HG03108 (cell line): Measurements from ENCODE around the gene HIVEP3.
A peak's percentile ranks its signal among the peaks of the same experiment; 100 is the strongest.

ENCODE experiments used
- ATAC-seq: cut with Tn5 transposase; IDR thresholded peaks from one replicate; pipeline ENCODE4 v1.9.1; 2021; ENCODE audit warnings: moderate library complexity; ENCODE audit not compliant: unreplicated experiment

Gene HIVEP3

DNA sequence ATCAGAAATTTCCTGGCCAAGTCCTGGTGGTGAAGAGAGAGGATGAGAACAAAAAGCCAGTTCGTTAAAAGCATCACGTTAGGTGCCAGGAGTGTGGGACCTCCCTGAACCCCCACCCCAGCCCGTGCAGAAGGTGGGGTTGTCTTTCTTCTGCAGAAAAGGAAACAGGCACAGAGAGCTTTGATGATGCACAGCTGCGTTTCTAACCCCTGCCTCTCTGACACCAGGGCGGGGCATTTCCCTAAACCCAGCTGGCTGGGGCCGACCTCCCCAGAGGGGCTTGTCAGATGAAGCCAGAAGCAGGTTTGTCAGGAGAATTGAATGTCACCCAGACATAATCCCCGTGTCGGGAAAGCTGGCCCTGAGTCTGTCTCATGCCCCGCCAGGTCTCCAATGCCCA is 244.9 kb downstream of the HIVEP3 start:
- ATAC-seq = peak; percentile 36

DNA sequence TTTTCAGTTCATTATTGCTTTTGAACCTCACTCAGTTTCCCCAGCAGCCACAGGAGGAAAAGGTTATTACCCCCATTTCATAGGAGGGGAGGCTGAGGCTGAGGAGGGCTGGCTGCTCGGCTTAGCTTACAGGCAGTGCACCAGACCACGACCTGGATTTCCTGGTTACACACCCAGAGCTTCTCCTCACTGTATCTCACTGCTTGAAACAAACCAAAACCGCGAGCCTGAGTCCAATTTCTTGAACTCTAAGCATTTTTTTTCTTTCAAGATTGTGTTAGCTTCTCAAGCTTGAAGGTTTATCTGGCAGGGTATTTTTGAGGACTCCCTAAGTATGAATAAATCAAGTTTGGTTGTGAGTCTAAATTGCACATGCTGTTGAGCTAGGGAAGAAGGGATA is 245.3 kb downstream of the HIVEP3 start:
- peak; percentile 78 for ATAC-seq

DNA sequence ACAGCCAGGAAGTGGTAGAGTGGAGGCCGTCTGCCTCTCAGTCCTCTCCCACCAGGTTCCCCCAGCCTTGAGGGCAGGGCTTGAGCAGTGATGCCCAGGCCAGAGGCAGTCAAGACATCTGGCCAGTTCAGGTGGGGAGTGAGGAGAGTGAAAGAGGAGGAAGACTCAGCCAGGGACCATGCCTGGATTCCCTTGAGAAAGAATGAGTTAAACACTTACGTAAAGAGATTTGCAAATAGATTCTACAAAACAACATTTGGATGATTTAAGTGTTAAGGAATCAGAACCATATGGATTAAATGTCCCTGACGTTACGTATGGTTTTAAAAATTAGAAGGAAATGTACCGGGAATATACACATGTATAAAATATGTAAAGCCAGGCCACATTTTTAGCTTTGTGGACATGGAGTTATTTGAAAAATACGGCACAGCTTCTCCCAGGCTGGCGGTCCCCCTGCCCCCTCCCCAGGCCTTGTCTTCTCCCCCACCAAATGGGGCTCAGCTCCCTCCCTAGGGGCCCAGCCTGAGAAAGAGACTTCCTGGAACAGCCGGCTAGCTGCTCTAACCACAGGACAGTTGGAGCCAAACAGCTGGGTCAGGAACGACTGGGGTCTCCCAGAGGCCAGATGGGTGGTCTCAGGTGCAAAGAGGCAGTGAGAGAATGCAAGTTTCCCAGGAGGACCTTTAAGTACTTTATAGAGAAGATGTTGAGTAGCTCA is 245.9 kb downstream of the HIVEP3 start:
- no peak for ATAC-seq

DNA sequence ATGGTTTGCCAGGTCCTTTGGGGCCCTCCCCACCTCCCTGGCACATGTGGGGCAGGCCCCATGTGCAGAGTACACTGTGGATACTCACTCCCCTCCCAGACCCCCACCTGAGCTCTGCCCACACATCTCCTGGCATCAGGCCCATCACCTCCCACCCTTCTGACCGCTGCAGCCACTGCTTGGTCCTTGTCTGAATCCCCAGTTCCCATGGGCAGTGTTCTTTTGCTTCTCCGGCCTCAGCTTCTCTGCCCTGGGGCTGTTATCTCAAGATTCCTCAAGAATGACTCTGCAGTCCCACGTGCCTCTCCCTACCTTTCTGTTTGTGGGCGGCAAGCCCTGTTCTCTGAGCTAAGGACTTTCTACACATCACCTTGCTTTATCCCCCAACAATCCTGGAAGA is 246.5 kb downstream of the HIVEP3 start:
- no peak for ATAC-seq

DNA sequence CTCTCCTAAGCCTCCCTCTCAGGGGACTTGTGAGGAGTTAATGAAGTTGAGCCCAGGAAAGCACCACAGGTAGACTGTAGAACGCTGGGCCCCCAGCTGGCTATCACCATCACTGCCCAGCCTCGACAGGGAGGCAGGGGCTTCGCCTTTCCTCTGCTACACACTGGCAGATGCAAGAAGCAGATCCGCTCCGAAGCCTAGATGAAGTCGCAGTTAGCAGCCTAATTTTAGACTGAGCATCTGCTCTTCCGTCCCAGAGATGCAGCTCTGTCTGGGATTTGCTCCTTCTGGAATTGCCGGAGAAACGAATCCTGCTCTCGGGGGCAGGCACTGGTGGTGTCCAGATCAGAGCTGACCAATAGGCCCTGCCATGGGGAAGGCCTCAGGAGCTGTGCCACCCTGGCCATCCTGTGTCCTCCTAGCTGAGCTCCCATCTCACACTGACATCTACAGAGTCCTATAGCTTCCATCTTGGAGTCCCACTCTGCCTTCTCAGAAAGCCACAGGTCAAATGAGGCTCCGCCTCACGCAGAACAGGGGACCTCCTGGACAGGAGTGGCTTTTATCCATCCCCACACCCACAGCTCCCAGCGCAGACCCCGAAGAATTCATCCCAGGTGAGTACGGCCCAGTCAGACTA is 247.5 kb downstream of the HIVEP3 start:
- ATAC-seq = no peak

DNA sequence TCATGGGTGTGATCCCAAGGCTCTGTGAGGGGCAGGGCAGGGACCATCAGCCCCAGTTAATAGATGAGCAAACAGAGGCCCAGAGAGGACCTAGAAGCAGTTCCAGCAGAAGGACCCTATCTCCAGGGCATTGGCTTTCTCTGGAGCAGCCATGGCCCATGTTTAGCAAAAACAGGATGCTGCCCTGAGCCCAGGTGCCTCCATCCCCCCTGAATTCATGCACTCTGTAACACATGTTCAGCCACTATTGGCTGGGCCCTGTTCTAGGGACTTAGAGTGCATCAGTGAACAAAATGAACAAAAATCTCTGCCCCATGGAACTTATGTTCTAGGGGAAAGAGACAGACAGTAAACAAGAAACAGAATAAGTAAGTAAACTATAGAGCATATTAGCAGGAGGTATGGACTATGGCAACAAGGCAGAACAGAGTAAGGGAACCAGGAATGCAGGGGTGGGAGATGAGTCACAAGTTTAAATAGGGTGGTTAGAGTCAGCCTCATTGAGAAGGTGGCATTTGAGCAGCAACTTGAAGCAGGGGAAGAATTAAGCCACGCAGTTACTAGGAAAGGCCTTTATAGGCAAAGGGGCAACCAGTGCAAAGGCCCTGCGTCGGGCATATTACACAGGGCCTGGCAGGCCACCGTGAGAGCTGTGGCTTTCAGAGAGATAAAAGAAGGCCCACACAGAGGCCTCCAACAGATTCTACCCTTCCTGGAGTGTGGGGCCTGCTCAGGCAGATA is 248.3 kb downstream of the HIVEP3 start:
- no peak for ATAC-seq

DNA sequence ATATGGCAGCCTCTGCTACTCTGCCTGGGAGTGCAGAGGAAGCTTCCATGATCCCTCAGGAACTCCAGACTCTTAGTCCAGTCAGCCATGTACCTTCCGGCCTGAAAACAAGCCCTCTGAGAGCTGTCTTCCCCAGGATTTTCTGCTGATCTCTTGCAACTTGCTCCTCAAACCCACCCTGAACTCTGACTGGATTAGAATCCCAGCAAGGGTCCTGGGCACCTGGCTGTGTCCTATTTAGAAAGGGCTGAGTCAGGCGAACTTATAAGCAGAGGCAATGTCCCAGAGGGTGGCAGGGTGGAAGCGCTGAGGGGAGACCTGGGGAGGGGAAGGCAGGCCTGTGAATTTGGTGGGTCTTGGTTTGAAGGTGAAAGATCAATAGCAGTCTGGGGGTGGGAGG is 249.8 kb downstream of the HIVEP3 start:
- ATAC-seq = no peak

DNA sequence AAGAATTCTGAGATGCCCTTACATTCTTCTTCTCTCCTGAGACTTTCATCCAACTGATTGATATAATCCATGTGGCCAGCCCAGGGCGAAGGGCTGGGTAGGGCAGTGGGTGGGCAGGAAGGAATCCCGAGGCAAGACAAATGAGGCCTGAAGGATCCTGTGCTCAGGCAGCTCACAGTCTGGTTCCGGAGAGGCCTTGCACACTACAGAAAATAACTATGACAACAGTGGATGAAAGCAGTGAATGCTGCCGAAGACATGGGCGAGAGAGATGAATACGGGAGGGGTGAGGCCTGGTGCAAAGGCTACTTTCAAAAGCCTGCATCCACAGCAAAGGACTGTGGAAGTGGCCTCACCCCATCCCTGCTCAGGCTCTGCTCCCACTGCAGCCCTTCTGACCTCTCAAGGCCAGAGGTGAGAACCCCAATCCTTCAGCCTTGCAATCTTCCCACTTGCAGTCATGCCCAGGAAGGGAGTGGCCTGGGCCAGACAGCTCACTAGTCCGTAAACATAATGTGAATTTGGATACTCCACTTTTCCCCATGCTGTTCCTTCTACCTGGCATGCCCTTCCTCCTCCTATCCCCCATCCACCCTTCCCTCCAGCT is 250.6 kb downstream of the HIVEP3 start:
- no peak for ATAC-seq

DNA sequence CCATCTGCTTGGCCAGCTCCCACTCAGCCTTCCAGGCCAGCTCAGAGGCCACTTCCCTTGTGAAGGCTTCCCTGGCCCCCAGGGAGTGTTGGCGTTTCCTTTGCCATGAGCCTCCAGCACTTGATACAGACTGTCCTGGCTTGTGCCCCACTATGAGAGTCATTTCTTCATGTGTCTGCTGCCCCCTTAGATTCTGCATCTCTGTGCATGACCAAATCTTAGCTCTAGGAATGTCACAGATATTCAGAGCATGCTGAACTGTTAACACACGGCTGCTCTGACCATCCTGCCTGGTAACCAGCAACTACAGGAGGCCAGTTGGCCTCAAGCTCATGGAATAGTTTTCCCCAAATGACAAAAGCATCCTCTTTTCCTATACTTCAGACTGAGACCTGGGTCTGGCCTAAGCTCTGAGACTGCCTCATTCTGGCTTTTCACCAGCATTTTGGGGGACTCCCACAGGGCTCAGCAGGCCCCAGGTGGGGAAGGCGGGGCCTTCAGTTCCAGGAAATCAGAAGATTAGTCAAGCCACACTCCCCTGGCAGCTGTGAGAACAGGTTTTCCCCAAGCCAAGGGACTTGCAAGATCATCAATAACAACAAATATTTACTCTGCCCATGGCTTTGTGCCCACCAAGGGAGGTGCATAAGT is 251.6 kb downstream of the HIVEP3 start:
- ATAC-seq = peak; percentile 70

DNA sequence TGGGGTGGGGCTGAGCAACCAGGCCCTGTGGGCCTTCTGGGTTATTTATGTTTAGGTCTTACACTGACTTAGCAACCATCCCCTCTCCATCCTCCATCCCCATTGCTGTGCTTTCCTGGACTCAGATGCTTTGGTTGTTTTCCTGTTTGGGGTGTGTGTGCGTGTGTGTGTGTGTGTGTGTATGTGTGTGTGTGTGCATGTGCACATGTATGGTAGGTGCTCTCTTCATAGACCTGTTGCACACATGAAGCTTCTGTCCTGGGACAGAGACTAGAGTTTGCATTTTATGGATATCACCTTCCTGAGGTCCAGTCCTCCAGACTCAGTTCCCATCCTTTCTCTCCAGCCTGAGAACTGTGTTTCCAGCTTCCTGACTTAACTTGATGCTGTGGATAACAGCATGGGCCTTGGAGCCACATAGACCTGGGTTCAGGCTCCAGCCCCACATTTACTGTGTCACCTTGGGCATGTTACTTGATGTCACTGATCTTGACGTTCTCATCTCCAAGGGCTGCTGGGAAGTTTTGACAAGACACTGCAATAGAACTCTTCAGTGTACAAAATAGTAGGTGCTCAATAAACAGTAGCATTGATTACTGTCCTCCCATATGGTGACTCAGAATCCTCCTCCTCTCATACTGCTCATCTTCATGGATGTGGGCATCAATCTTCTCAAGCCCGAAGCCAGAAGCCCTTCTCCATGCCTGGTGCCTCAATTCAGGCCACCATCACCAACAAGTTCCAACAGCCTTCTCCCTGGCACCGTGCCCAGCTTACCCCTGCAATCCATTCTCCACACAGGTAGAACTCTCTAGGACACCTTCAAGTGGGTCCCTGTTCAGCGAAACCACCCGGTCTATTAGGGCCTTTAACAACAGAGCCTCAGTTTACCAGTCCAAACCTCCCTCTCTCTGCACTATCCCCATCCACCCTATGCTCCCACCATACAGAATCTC is 252.5 kb downstream of the HIVEP3 start:
- no peak for ATAC-seq

DNA sequence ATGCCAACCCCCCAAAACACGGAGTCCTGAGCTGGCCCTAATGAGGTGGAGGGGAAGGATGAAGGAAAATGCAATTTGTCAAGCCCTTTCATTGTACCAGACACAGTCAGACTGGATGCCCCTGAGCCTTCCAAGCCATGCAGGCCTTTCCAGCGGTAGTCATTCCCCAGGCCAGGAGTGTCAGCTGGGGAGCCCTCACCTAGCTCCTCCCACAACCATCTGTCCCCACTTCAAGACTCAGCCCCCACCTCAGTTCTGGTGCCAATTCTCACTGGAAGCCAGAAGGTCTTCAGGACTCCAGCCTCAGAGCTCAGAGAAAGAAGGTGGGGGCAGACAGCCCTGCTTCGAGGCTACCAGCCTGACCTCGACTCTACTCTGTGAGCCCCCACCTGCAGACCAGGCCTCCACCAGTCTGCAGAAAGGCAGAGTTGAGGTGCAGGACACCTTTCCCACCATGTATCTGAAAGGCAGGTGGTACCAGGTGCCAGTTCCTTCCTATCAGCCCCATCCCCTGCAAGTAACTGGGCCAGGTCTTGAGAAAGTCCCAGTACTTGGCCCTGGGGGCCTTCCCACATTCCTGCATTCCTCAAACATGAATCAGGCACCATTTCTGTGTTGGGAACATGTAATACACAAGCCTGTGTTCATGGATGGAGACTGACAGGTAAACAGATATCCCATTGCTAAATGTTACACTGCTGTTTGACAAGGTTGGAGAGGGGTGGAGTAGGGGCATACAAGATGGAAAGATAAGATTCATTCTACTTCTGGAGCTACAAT is 253.7 kb downstream of the HIVEP3 start:
- no peak for ATAC-seq

DNA sequence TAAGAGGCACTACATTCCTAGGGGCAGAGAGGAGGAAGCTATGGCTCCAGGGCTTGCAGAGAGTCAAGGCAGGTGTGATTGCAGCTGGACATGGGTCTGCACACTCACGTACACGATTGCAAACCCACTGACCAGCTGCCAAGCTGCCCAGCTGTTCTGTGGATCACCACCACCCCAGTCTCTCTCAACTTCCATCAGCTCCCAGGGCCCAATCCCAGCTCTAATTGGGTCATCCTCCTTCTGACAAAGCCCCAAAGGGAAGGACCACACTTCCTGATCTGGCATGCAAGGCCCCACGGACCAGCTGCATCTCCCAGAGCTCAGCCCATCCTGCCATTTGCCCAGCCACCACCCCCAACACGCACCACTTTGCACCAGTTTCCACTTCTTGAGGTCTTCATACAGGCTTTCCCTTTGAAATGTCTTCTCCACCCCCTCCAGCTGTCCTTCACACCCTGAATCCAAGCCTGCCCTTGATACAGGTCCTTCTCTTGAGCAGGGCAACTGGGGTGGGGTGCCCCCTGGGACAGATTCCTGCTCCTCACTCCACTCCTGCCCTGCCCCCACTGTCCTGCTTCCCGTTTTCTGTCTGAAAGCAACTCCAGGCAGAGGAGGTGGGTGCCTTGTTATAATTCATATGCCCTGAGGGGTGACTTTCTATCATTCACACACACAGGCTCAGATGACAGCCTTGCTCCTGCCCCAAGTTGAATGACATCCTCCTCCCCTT is 254.9 kb downstream of the HIVEP3 start:
- ATAC-seq = no peak

DNA sequence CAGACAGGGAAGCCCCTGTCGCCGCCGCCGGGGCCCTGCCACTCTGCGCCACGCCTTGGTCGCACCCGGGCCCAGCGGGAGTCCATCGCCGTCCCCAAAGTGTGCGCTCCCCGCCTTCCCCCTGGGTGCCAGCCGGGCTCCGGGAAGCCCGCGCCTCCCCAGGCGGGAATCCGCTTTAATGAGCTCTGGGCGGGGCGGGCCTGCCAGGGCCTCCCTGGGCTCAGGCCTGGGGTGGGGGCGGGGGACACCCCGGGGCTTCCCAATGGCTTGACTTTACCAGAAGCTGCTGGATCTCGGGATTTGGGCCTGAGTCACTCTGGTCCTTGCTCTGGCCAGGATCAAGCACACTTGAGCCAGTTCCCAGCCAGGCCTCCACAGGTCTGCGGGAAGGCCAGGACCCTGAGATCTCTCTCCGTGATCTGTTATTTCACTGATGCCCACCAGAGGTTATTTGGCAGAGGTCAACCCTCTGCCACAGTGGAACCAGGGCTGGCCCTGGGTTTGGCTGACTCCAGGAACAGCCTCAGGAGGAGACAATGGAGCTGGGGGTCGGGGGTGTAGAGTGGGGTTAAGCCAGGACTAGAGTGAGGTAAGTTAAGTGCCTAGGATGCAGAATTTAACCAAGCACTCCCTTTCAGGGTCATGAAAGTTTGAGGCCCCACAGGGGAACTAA is 255.8 kb downstream of the HIVEP3 start:
- ATAC-seq = no peak

DNA sequence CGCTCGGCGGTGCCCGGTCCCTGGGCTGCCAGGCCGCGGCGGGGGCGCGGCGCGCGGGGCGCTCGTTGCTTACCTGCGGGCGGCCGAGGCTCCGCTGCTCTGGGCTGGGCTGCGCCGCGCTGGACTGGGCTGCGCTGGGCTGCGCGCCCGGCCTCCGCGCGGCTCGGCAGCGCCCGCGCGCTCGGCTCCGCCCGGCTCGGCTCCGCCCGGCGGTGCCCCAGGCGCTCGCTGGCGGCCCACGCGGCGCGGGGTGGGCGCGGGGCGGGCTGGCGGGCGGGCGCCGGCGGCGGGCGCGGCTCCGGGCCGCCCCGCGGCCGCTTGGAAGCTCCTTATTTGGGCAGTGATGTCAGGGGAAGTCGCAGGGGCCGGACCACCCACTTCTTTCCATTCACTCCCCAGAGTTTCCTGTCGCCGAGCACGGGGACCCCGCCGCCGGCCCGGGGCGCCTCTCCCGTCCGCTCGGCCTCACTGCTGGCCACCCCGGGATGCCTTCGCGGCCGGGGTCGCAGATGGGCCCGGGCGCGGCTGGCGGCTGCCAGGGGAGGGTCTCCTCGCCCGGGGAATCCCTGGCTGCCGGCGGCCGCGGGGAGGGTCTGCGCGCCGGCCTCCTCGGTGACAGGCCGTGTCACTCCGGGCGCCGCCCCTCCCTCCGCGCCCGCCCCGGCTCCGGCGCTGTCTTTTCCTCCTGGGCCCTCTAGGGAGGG is 256.5 kb downstream of the HIVEP3 start:
- ATAC-seq = peak; percentile 45

DNA sequence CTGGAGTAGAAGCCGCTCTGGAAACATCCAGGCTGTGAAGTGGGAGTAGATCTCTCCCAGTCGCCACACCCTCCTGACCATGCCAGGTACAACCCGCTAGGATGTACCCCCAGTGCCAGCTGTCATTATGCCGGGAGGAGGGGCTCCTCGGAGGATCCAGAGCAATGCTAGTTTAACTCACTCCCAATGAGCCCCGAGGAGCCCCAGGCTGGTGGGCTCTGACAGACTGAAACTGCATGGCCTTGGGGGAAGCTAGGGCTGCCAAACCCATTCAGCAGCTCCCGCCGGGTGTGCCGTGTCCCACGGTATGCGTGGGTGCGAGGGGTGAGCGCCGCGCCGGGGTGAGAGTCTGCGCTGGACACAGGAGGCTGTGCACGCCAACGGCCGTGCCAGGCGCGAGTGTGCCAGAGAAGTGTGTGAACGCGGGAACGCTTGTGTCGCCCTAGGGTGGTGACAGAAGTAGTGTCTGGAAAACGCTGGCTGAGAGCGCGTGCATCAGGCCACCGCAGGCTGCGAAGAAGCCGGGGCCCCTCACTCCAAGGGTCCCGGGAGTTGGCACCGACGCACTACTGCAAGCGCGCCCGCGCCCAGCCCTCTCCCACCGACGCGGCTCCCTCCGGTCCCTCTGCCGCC is 257.2 kb downstream of the HIVEP3 start:
- ATAC-seq = peak; percentile 13

DNA sequence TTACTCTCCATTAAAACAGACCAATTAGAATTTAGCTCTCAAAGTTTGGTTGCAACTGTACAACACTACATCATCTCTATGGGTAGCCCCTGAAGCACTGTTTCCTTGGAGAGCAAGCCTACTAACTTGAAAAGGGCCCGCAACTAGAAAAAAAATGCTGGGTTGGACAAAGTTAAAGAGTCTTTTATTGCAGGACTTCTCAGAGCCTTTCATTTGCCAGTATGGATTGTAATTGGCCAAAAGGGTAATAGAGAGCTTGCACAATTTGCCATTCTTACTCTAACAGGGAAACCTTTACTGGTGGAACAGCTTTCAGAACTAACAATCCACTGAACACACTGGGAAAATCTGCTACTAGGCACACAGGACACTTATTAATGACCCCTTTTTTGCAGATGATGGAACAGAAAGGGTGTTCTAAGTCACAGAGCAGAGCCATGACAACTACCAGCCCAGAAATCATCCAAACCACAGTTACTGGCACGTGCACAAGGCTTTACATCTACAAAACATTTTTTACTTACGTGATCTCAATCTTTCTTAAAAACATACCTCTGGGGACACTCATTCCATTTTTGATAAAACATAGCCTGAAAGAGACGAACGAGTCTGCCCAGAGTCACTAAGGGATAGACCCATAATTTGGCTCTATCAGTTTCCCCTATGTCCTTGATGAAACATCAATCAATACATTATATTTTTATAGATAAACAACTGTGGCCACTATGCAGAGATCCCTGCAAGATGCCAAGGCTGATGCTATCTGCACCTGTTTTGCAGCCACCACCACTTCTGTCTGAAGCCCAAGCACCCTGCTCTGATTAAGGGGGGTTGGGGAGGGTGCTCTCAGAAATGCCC is 257.9 kb downstream of the HIVEP3 start:
- no peak for ATAC-seq
